Right ventricle myocardium inferior (tissue), 1 donor: ENCODE data around the gene MYO1A. TPM values are rescaled to one million over a fixed set of nuclear protein-coding genes. Genes with fewer than 3 reads are reported as not detected.
A peak's percentile ranks its signal among the peaks of the same experiment; 100 is the strongest.
"Not testable (repeated sequence)": the region's sequence is repeated elsewhere in the genome, so short reads cannot be mapped to it uniquely, and the experiment has no call there.

Experiments used
- ATAC-seq: fragments of 200-7000 bp; cut with Tn5 transposase; one replicate; pipeline ENCODE4 v1.9.1; 2020; ENCODE audit warnings: mild to moderate bottlenecking, moderate library complexity
- DNase-seq: peaks from one replicate; pipeline ENCODE4 v3.0.0; 2021; ENCODE audit errors: missing footprints
- intact Hi-C: fragments of 100-400 bp; cut with DNase I; formaldehyde crosslinking; loops from one replicate; pipeline ENCODE4 v1.11.0; 2022
- total RNA-seq: library from RNA; stranded (reverse); fragmentation: NEBNext Ultra II Directional; extraction: Animal tissue kit (Norgen Biotek cat#: 25700); gene quantifications from one replicate; pipeline ENCODE4 v1.2.1, GENCODE V29; 2021
- donor health status: DM: no; HTN: yes; CAD: no; lungs with severe emphysema.

MYO1A gene
- total RNA-seq, 1 donor from 2014 or later, result not detected

- DNase-seq (no peak), ATAC-seq (no peak)
- intact Hi-C loops, result loop anchor here (5.0 kb wide), 1 partner anchor 44 kb away; no protein-coding TSS in a partner anchor
Observed at GRCh38 chr12:57055824-57056223, 5.9 kb upstream of the MYO1A start.

GRCh38 chr12:57053901-57054300, 4.0 kb upstream of the MYO1A start:
- ATAC-seq, intact Hi-C loops, DNase-seq: not testable (repeated sequence)

- ATAC-seq, DNase-seq, intact Hi-C loops: not testable (repeated sequence)
Observed at GRCh38 chr12:57053146-57053545, 3.2 kb upstream of the MYO1A start.

GRCh38 chr12:57051011-57051410, 1.1 kb upstream of the MYO1A start:
- no peak for ATAC-seq
- intact Hi-C loops, result no loop called here

GRCh38 chr12:57049119-57049446, 846 bp downstream of the MYO1A start:
- no peak for ATAC-seq
- DNase-seq, result no peak
- intact Hi-C loops, result no loop called here

More at GRCh38 chr12:57051011-57051410, 1.1 kb upstream of the MYO1A start:
- no peak for DNase-seq

- ATAC-seq (no peak), DNase-seq (no peak)
- intact Hi-C loops, result no loop called here
Observed at GRCh38 chr12:57048423-57049118, 1.4 kb downstream of the MYO1A start.

GRCh38 chr12:57047981-57048380, 1.9 kb downstream of the MYO1A start:
- intact Hi-C loops, result no loop called here
- ATAC-seq (no peak), DNase-seq (no peak)

- DNase-seq (no peak), ATAC-seq (peak; percentile 49)
Observed at GRCh38 chr12:57046947-57047890, 2.7 kb downstream of the MYO1A start.

GRCh38 chr12:57046086-57046791, 3.7 kb downstream of the MYO1A start:
- DNase-seq (no peak), ATAC-seq (no peak)
- intact Hi-C loops, result no loop called here

More at GRCh38 chr12:57046947-57047890, 2.7 kb downstream of the MYO1A start:
- intact Hi-C loops, result no loop called here

GRCh38 chr12:57044889-57045288, 5.0 kb downstream of the MYO1A start:
- DNase-seq (no peak), ATAC-seq (no peak)
- intact Hi-C loops, result no loop called here

- ATAC-seq, result no peak
- DNase-seq, result no peak
- intact Hi-C loops, result no loop called here
Observed at GRCh38 chr12:57044468-57044867, 5.5 kb downstream of the MYO1A start.

- DNase-seq, result no peak
- intact Hi-C loops, result no loop called here
- no peak for ATAC-seq
Observed at GRCh38 chr12:57042695-57043094, 7.2 kb downstream of the MYO1A start.

- intact Hi-C loops, result no loop called here
Observed at GRCh38 chr12:57040750-57041149, 9.2 kb downstream of the MYO1A start.

GRCh38 chr12:57040211-57040610, 9.7 kb downstream of the MYO1A start:
- no peak for DNase-seq
- ATAC-seq, result no peak
- intact Hi-C loops, result no loop called here

More at GRCh38 chr12:57040750-57041149, 9.2 kb downstream of the MYO1A start:
- ATAC-seq (no peak), DNase-seq (no peak)

GRCh38 chr12:57039016-57039798, 10.7 kb downstream of the MYO1A start:
- ATAC-seq, result no peak
- no peak for DNase-seq
- intact Hi-C loops, result no loop called here

GRCh38 chr12:57037264-57037663, 12.7 kb downstream of the MYO1A start:
- ATAC-seq, result no peak
- intact Hi-C loops, result no loop called here
- DNase-seq, result no peak

GRCh38 chr12:57033431-57033830, 16.5 kb downstream of the MYO1A start:
- DNase-seq (no peak), ATAC-seq (no peak)
- intact Hi-C loops, result no loop called here

- no peak for DNase-seq
- intact Hi-C loops, result no loop called here
- ATAC-seq, result no peak
Observed at GRCh38 chr12:57031789-57032188, 18.1 kb downstream of the MYO1A start.
